GM12878 (cell line): ENCODE results near the gene CDKL1. TPM values are rescaled to one million over a fixed set of nuclear protein-coding genes. Genes with fewer than 3 reads are reported as not detected.
A peak's percentile ranks its signal among the peaks of the same experiment; 100 is the strongest.

ENCODE experiments used
- BCL3 ChIP-seq: IDR thresholded peaks from 2 replicates; pipeline ENCODE4 v1.6.1; 2011; ENCODE audit warnings: borderline replicate concordance, low read depth, mild to moderate bottlenecking, moderate library complexity, low read length; ENCODE audit not compliant: insufficient read depth, poor library complexity, severe bottlenecking
- CHD1 ChIP-seq: IDR thresholded peaks from 2 replicates; pipeline ENCODE4 v1.6.1; 2012; ENCODE audit warnings: low read depth, low read length, improper control_type of control experiment
- E2F8 ChIP-seq: fragments of 450-650 bp; IDR thresholded peaks from 2 replicates; pipeline ENCODE4 v1.6.1; 2018; ENCODE audit warnings: mild to moderate bottlenecking, low read depth, moderate library complexity; ENCODE audit not compliant: partially characterized antibody
- EP300 ChIP-seq, 2 experiments: fragments of 150-350 bp in 1 of 2; IDR thresholded peaks; 2 replicates each; pipeline ENCODE4 v1.6.1; 2011 to 2012; ENCODE audit warnings: low read depth in 2 of 2, low read length in 2 of 2, borderline replicate concordance in 1 of 2, improper control_type of control experiment in 1 of 2, inconsistent platforms in 1 of 2; ENCODE audit not compliant: control insufficient read depth in 1 of 2
- ESRRA ChIP-seq: IDR thresholded peaks from 2 replicates; pipeline ENCODE4 v1.6.1; 2012; ENCODE audit warnings: mild to moderate bottlenecking, low read length, improper control_type of control experiment
- EZH2 ChIP-seq: IDR thresholded peaks from 2 replicates; pipeline ENCODE4 v1.6.1; 2012; ENCODE audit warnings: low read depth, mild to moderate bottlenecking, control low read depth, inconsistent platforms, low read length, borderline replicate concordance; ENCODE audit not compliant: control insufficient read depth
- HDAC6 ChIP-seq: fragments of 200-600 bp; sonication (generic); IDR thresholded peaks from one replicate; pipeline ENCODE4 v1.8.0; 2017; ENCODE audit warnings: antibody characterized with exemption; ENCODE audit not compliant: unreplicated experiment
- JUNB ChIP-seq: IDR thresholded peaks from 2 replicates; pipeline ENCODE4 v1.6.1; 2016; ENCODE audit warnings: antibody characterized with exemption, mild to moderate bottlenecking
- LARP7 ChIP-seq: fragments of 450-650 bp; IDR thresholded peaks from 2 replicates; pipeline ENCODE4 v1.6.1; 2017; ENCODE audit warnings: mild to moderate bottlenecking
- NFXL1 ChIP-seq: fragments of 450-650 bp; IDR thresholded peaks from 2 replicates; pipeline ENCODE4 v1.6.1; 2017; ENCODE audit warnings: antibody characterized with exemption, mild to moderate bottlenecking, borderline replicate concordance
- NFYA ChIP-seq: IDR thresholded peaks from 2 replicates; pipeline ENCODE4 v1.6.1; 2011; ENCODE audit warnings: low read depth, mild to moderate bottlenecking, low read length, improper control_type of control experiment, borderline replicate concordance
- PML ChIP-seq: IDR thresholded peaks from 2 replicates; pipeline ENCODE4 v1.6.1; 2012; ENCODE audit warnings: low read length, inconsistent platforms
- RBBP5 ChIP-seq: fragments of 200-600 bp; sonication (generic); conservative IDR thresholded peaks from 2 replicates; pipeline ENCODE4 v1.6.1; 2016
- REST ChIP-seq: IDR thresholded peaks from 2 replicates; pipeline ENCODE4 v1.6.1; 2012; ENCODE audit warnings: mild to moderate bottlenecking, low read depth, low read length
- RUNX3 ChIP-seq: IDR thresholded peaks from 2 replicates; pipeline ENCODE4 v1.6.1; 2012; ENCODE audit warnings: low read length, inconsistent platforms
- SMAD5 ChIP-seq: IDR thresholded peaks from 2 replicates; pipeline ENCODE4 v1.6.1; 2016; ENCODE audit warnings: antibody characterized with exemption, low read depth
- STAT3 ChIP-seq: IDR thresholded peaks from 2 replicates; pipeline ENCODE4 v1.6.1; 2011; ENCODE audit warnings: low read depth, low read length, improper control_type of control experiment
- ZBED1 ChIP-seq: IDR thresholded peaks from 2 replicates; pipeline ENCODE4 v1.6.1; 2016; ENCODE audit warnings: borderline replicate concordance
- ZNF207 ChIP-seq: fragments of 450-650 bp; IDR thresholded peaks from 2 replicates; pipeline ENCODE4 v1.6.1; 2014; ENCODE audit warnings: antibody characterized with exemption, mild to moderate bottlenecking, borderline replicate concordance
- ZNF217 ChIP-seq: fragments of 450-650 bp; IDR thresholded peaks from 2 replicates; pipeline ENCODE4 v1.6.1; 2017; ENCODE audit warnings: antibody characterized with exemption, mild to moderate bottlenecking
- polyA plus RNA-seq, 11 experiments: library from polyadenylated mRNA; depleted of rRNA in 4 of 11; unstranded in 6 of 11; stranded (reverse) in 5 of 11; fragments of >200 nt; fragmentation: Nextera tagmentation in 4 of 11; fragmentation: Illumina TruSeq in 1 of 11; extraction: Ambion mirVana in 4 of 11; extraction: Trizol in 1 of 11; gene quantifications; 1 replicate in 1 of 11; 2 replicates in 10 of 11; pipeline versions ENCODE4 v1.2.1 to v1.2.3, GENCODE V29; 2011 to 2016; ENCODE audit warnings: inconsistent platforms in 2 of 11, missing spikeins in 2 of 11, low read depth in 1 of 11
- total RNA-seq, 4 experiments: library from RNA; depleted of rRNA in 3 of 4; stranded (reverse); fragments of >200 nt in 3 of 4; fragmentation: Illumina TruSeq in 1 of 4; extraction: Trizol in 1 of 4; gene quantifications; 2 replicates each; pipeline versions ENCODE4 v1.2.1 to v1.2.3, GENCODE V29; 2013 to 2021
- TF ChIP-seq, protein P1 (sequence below): fragments of 450-650 bp; IDR thresholded peaks from 2 replicates; pipeline ENCODE4 v1.6.1; 2017; ENCODE audit warnings: antibody characterized with exemption, mild to moderate bottlenecking, moderate library complexity

The CDKL1 gene
- total and polyA plus RNA-seq, 10 of the 15 experiments (the other 5 are each of a cell fraction or from before 2014, with no cell fraction given): 9.0 to 19.0 (median 11.1) TPM

DNA sequence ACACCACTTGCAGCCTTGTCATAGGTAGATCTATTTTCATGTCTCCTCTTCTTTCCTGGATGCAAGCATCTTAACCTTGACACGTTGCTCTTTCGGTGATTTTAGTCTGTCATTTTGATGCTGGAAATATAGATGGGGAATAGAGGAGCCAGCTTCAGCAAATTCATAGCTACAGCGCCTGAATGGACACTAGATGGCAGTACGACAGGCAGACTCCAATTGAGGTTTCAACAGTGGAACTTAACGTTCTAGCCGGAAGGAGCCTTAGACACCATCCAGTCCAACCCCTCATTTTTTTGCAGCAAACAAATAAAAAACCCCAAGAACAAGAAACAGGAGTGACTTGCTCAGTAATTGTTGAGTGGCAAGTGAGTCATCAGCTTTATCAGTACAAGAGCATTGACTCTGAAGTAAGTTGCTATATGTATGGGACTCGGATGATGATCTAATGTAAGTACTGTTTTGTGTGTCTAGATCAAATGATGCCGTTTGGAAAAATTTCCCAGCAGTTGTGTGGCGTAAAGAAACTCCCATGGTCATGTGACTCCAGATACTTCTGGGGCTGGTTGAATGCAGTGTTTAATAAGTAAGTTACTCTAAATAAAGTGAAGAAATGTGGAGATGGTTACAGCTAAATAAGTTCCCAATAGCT lies 75.5 kb downstream of the CDKL1 start (continued):
- TF ChIP-seq EP300 (IDR thresholded peaks at IDR 0.05; ENCODE audit: borderline replicate concordance in 1 of 2, control insufficient read depth in 1 of 2, low read depth in 2 of 2, low read length in 2 of 2) (peak in 1 of 2 experiments; percentile 52; a peak in 1 of 4 replicates), HDAC6 (no peak), NFYA (no peak), RUNX3 (peak; percentile 67), SMAD5 (no peak), RBBP5 (no peak), ZNF217 (no peak), REST (no peak), BCL3 (no peak), NFXL1 (no peak), E2F8 (no peak), CHD1 (no peak), PML (no peak), LARP7 (no peak), EZH2 (no peak), JUNB (peak; percentile 86), STAT3 (no peak), ZBED1 (no peak), ZNF207 (no peak), ESRRA (no peak)
- TF ChIP-seq, protein P1, sequence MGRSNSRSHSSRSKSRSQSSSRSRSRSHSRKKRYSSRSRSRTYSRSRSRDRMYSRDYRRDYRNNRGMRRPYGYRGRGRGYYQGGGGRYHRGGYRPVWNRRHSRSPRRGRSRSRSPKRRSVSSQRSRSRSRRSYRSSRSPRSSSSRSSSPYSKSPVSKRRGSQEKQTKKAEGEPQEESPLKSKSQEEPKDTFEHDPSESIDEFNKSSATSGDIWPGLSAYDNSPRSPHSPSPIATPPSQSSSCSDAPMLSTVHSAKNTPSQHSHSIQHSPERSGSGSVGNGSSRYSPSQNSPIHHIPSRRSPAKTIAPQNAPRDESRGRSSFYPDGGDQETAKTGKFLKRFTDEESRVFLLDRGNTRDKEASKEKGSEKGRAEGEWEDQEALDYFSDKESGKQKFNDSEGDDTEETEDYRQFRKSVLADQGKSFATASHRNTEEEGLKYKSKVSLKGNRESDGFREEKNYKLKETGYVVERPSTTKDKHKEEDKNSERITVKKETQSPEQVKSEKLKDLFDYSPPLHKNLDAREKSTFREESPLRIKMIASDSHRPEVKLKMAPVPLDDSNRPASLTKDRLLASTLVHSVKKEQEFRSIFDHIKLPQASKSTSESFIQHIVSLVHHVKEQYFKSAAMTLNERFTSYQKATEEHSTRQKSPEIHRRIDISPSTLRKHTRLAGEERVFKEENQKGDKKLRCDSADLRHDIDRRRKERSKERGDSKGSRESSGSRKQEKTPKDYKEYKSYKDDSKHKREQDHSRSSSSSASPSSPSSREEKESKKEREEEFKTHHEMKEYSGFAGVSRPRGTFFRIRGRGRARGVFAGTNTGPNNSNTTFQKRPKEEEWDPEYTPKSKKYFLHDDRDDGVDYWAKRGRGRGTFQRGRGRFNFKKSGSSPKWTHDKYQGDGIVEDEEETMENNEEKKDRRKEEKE: no peak
